ENCODE data around the gene TGM6.

DNA sequence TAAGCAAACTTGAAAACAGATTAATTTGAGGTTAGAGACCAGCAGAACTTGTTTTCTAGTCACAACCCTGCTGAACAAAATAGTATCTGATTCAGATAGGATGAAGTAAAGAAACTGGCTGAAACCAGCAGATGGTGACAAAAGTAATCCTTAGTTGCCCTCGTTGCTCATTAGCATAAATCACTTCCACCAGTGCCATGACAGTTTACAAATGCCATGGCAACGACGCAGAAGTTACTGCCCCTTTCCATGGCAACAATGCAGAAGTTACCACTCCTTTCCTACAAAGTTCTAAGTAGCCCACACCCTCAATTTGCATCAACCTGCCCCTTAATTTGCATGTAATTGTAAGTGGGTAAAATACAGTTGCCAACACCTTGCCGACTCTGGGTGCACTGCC, 66.1 kb downstream of the TGM6 start:
- TF ChIP-seq, protein P1, sequence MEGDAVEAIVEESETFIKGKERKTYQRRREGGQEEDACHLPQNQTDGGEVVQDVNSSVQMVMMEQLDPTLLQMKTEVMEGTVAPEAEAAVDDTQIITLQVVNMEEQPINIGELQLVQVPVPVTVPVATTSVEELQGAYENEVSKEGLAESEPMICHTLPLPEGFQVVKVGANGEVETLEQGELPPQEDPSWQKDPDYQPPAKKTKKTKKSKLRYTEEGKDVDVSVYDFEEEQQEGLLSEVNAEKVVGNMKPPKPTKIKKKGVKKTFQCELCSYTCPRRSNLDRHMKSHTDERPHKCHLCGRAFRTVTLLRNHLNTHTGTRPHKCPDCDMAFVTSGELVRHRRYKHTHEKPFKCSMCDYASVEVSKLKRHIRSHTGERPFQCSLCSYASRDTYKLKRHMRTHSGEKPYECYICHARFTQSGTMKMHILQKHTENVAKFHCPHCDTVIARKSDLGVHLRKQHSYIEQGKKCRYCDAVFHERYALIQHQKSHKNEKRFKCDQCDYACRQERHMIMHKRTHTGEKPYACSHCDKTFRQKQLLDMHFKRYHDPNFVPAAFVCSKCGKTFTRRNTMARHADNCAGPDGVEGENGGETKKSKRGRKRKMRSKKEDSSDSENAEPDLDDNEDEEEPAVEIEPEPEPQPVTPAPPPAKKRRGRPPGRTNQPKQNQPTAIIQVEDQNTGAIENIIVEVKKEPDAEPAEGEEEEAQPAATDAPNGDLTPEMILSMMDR (IDR thresholded peaks at IDR 0.05; ENCODE audit: low read depth, low read length): no peak
- no peak for TF ChIP-seq EZH2phosphoT487 (IDR thresholded peaks at IDR 0.05; ENCODE audit: low read depth)

Data from OCI-LY3 (cell line).